ENCODE data around the gene NEXN. TPM values are rescaled to one million over a fixed set of nuclear protein-coding genes. Genes with fewer than 3 reads are reported as not detected.

Gene NEXN
- 1 to 10 TPM; 1.8 to 2.5 TPM for total RNA-seq
- 1 to 10 TPM; 4.5 to 5.2 TPM for polyA plus RNA-seq (ENCODE audit: insufficient read length in 2 of 2)
- long read RNA-seq, donor 1, partial matches to known transcripts, result 70 of 83 reads
- long read RNA-seq, donor 1, other reads (novel, unspliced or antisense), result 13 of 83 reads
- long read RNA-seq, donor 2, result 0 reads
- long read RNA-seq, donor 3, result 0 reads
- long read RNA-seq, donor 4, partial matches to known transcripts, result 197 of 240 reads
- long read RNA-seq, donor 4, other reads (novel, unspliced or antisense), result 41 of 240 reads

DNA sequence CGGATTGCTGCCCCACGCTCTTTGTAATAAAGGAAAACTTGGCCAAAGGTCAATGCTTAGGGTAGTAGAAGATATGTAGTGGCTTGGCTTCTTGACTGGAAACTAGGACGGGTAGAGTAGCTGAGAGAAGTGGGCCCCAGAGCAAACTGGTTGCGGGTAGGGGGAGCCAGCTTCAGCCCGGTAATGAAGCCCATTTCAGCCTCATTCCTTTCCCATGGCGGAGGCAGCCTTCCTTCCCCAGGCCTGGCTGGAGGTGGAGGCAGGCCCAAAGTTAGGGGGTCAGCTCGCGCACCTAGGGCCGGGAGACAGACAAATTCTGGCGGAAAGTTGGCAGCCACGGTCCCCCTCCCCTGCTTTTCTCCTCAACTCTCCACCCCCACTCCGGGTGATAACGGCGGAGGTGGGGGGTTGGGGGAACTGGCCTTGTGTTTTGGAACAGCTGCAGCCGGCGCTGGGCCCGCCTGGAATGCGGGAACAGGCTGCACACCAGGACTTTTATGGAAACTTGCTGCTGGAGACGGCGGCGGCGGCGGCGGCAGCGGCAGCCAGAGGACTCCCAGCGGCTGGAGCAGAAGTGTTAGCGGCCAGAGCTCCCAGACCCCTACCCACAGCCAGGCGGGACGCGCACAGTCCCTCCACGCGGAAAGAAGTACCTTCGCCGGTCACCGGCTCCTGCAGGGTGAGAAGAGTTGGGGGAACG, at the start of gene NEXN:
Gene NEXN, plus strand, starts transcription at position 544 of the 700 bp plus-strand sequence. CDS start 27,483 bp downstream, outside the sequence.
- no peaks in the 10 kb centered on the region for H3K9me3 ChIP-seq (ENCODE audit: control insufficient read depth, insufficient read depth, low read length)
- DNase-seq (ENCODE audit: low read depth in 4 of 6, low spot score in 6 of 6), result peak; percentile 26 to 76 (median 38)
- H3K4me1 ChIP-seq (ENCODE audit: control insufficient read depth, insufficient read depth, low read length), result peaks cover 9% of the 10 kb centered on the region
- WGBS (ENCODE audit: insufficient coverage), result 1% methylated on average over 27 of the region's 36 CpGs
- H3K27ac ChIP-seq (ENCODE audit: low read depth, low read length), result peak within 1 kb of the TSS; percentile 90
- H3K36me3 ChIP-seq (ENCODE audit: control insufficient read depth, insufficient read depth, low read length), result no peaks in the 10 kb centered on the region
- H3K4me3 ChIP-seq (ENCODE audit: low read depth, low read length), result peak within 1 kb of the TSS; percentile 72
- no peaks in the 10 kb centered on the region for H3K27me3 ChIP-seq (ENCODE audit: control insufficient read depth, insufficient read depth, low read length)

DNA sequence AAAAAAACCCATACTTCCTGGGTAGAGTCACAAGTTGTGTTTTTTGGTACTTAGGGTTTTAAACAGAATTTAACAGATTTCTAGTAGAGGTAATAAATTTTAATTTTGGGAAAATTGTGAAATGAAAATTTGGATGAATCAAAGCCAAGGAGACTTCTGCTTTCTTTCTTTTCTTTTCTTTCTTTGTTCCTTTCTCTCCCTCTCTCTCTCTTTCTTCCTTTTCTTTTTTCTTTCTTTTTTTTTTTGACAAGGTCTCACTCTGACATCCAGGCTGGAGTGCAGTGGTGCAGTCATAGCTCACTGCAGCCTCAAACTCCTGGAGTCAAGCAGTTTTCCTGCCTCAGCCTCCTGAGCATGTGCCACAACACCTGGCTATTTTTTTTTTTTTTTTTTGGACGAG, 46.9 kb upstream of the NEXN start:
- no peaks in the 10 kb centered on the region for H3K9me3 ChIP-seq (ENCODE audit: control insufficient read depth, insufficient read depth, low read length)
- no peak overlapping the region for H3K4me3 ChIP-seq (ENCODE audit: low read depth, low read length)
- H3K27ac ChIP-seq (ENCODE audit: low read depth, low read length), result no peak overlapping the region
- peaks cover 8% of the 10 kb centered on the region for H3K36me3 ChIP-seq (ENCODE audit: control insufficient read depth, insufficient read depth, low read length)
- no peaks in the 10 kb centered on the region for H3K27me3 ChIP-seq (ENCODE audit: control insufficient read depth, insufficient read depth, low read length)
- no CpG with 5 or more reads among the region's 1 CpG for WGBS (ENCODE audit: insufficient coverage)
- no peaks in the 10 kb centered on the region for H3K4me1 ChIP-seq (ENCODE audit: control insufficient read depth, insufficient read depth, low read length)
- no peak for DNase-seq (ENCODE audit: low read depth in 4 of 6, low spot score in 6 of 6)

DNA sequence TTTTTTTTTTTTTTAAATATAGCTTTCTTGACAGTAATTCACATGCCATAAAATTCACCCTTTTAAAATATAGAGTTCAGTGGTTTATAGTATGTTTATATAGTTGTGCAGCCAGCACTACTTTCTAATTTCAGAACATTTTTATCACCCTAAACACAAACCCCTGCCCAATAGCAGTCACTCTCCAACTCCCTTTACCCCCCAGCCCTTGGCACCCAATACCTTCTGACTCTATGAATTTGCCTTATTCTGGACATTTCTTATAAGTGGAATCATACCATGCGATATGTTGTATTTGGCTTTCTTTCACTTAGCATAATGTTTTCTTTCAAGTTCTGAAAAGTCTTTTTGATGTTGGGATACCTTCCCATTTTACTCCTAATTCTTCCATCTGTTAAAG, 42.5 kb upstream of the NEXN start:
- WGBS (ENCODE audit: insufficient coverage), result no CpG with 5 or more reads among the region's 1 CpG
- Histone ChIP-seq H3K9me3 (ENCODE audit: control insufficient read depth, insufficient read depth, low read length) (no peaks in the 10 kb centered on the region), H3K4me3 (ENCODE audit: low read depth, low read length) (no peak overlapping the region), H3K36me3 (ENCODE audit: control insufficient read depth, insufficient read depth, low read length) (no peaks in the 10 kb centered on the region), H3K27me3 (ENCODE audit: control insufficient read depth, insufficient read depth, low read length) (no peaks in the 10 kb centered on the region), H3K4me1 (ENCODE audit: control insufficient read depth, insufficient read depth, low read length) (no peaks in the 10 kb centered on the region), H3K27ac (ENCODE audit: low read depth, low read length) (no peak overlapping the region)
- no peak for DNase-seq (ENCODE audit: low read depth in 4 of 6, low spot score in 6 of 6)

DNA sequence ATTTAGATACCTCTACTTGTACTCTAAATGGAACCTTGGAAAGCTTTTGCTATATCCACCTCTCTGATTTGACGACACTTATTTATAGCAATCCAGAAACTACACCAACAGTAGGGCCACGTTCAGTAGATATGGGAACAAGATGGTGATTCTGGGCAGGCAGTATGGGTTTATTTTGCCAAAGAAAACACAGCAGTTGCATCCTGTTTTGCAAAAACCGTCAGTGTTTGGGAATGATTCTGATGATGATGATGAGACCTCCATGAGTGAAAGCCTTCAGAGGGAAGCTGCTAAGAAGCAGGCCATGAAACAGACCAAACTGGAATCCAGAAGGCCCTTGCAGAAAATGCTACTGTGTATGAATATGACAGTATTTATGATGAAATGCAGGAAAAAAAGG, 41.5 kb upstream of the NEXN start:
- H3K4me1 ChIP-seq (ENCODE audit: control insufficient read depth, insufficient read depth, low read length), result no peaks in the 10 kb centered on the region
- no peaks in the 10 kb centered on the region for H3K9me3 ChIP-seq (ENCODE audit: control insufficient read depth, insufficient read depth, low read length)
- 43% methylated on average over 1 of the region's 3 CpGs for WGBS (ENCODE audit: insufficient coverage)
- DNase-seq (ENCODE audit: low read depth in 4 of 6, low spot score in 6 of 6), result no peak
- no peak overlapping the region for H3K4me3 ChIP-seq (ENCODE audit: low read depth, low read length)
- no peak overlapping the region for H3K27ac ChIP-seq (ENCODE audit: low read depth, low read length)
- no peaks in the 10 kb centered on the region for H3K27me3 ChIP-seq (ENCODE audit: control insufficient read depth, insufficient read depth, low read length)
- no peaks in the 10 kb centered on the region for H3K36me3 ChIP-seq (ENCODE audit: control insufficient read depth, insufficient read depth, low read length)

DNA sequence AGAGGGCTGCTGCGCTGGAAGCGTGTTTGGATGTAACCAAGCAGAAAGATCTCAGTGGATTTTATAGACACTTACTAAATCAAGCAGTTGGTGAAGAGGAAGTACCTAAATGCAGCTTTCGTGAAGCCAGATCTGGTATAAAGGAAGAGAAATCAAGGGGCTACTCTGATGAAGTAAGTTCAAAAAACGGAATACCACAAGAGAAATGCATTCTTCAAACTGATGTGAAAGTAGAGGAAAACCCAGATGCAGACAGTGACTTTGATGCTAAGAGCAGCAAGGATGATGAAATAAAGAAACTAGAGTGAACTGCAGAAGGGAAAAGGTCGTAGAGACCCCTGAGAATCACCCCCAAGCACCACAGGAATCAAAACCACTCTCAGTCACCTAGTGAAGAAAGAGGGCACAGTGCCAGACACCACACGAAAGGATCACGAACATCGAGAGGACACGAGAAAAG, 40.8 kb upstream of the NEXN start:
- Histone ChIP-seq H3K4me3 (ENCODE audit: low read depth, low read length) (no peak overlapping the region), H3K27me3 (ENCODE audit: control insufficient read depth, insufficient read depth, low read length) (no peaks in the 10 kb centered on the region), H3K4me1 (ENCODE audit: control insufficient read depth, insufficient read depth, low read length) (no peaks in the 10 kb centered on the region), H3K9me3 (ENCODE audit: control insufficient read depth, insufficient read depth, low read length) (no peaks in the 10 kb centered on the region), H3K27ac (ENCODE audit: low read depth, low read length) (no peak overlapping the region), H3K36me3 (ENCODE audit: control insufficient read depth, insufficient read depth, low read length) (no peaks in the 10 kb centered on the region)
- 95% methylated on average over 5 of the region's 9 CpGs for WGBS (ENCODE audit: insufficient coverage)
- no peak for DNase-seq (ENCODE audit: low read depth in 4 of 6, low spot score in 6 of 6)

DNA sequence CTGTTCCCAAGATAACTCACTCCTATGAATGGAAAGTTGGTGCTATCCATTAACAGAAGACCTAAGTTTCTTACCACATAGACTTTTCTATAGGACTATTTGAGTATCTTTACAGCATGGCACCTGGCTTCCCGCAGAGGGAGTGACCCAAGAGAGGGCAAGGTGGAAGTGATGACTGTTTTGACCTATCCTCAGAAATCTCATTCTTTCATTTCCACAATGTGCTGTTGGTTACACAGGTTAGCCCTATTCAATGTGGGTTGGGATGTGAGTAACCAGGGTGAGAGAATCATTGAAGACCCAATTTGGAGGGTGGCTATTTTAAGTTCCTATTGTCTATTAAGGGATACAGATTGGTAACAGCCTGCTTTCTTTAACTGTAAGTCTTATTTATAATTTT, 38.3 kb upstream of the NEXN start:
- WGBS (ENCODE audit: insufficient coverage), result no CpG with 5 or more reads among the region's 1 CpG
- H3K27me3 ChIP-seq (ENCODE audit: control insufficient read depth, insufficient read depth, low read length), result no peaks in the 10 kb centered on the region

DNA sequence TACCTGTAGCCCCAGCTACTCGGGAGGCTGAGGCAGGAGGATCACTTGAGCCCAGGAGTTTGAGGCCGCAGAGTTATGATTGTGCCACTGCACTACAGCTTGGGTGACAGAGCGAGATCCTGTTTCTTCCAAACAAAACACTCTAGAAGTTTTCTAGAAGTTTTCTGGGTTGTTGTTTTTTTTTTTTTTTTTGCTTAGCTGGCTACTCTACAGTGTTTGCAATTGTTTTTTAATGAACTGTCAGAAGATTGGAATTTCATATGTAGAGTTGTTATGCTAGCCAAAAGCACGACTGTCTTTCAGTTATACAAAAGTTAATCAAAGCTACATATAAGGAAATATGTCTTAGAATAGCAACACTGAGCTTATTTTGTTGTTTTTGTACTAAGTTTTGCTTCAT, 30.9 kb upstream of the NEXN start:
- Histone ChIP-seq H3K27me3 (ENCODE audit: control insufficient read depth, insufficient read depth, low read length) (no peaks in the 10 kb centered on the region), H3K4me3 (ENCODE audit: low read depth, low read length) (no peak overlapping the region), H3K4me1 (ENCODE audit: control insufficient read depth, insufficient read depth, low read length) (no peaks in the 10 kb centered on the region), H3K27ac (ENCODE audit: low read depth, low read length) (no peak overlapping the region), H3K9me3 (ENCODE audit: control insufficient read depth, insufficient read depth, low read length) (peaks cover 6% of the 10 kb centered on the region), H3K36me3 (ENCODE audit: control insufficient read depth, insufficient read depth, low read length) (peaks cover 6% of the 10 kb centered on the region)
- WGBS (ENCODE audit: insufficient coverage), result 100% methylated on average over 1 of the region's 4 CpGs
- no peak for DNase-seq (ENCODE audit: low read depth in 4 of 6, low spot score in 6 of 6)

More for the DNA sequence above, 38.3 kb upstream of the NEXN start:
- no peak overlapping the region for H3K4me3 ChIP-seq (ENCODE audit: low read depth, low read length)
- H3K9me3 ChIP-seq (ENCODE audit: control insufficient read depth, insufficient read depth, low read length), result peaks cover 2% of the 10 kb centered on the region
- no peaks in the 10 kb centered on the region for H3K36me3 ChIP-seq (ENCODE audit: control insufficient read depth, insufficient read depth, low read length)
- no peaks in the 10 kb centered on the region for H3K4me1 ChIP-seq (ENCODE audit: control insufficient read depth, insufficient read depth, low read length)
- DNase-seq (ENCODE audit: low read depth in 4 of 6, low spot score in 6 of 6), result no peak
- H3K27ac ChIP-seq (ENCODE audit: low read depth, low read length), result no peak overlapping the region

DNA sequence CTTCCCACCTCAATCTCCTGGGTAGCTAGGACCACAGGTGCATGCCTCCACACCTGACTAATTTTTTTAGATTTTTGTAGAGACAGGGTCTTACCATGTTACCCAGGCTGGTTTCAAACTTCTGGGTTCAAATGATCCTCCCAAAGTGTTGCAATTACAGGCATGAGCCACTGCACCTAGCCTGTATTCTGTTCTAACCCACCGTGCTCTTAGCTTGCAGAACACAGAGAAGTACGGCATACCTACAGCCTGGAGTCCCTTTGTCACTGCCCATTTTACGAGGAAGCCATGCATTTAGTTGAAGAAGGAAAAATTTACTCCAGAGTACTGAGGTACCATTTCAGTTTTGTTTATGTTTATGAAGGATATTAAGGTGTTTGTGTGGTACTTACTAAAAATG, 29.7 kb upstream of the NEXN start:
- H3K27me3 ChIP-seq (ENCODE audit: control insufficient read depth, insufficient read depth, low read length), result no peaks in the 10 kb centered on the region
- H3K9me3 ChIP-seq (ENCODE audit: control insufficient read depth, insufficient read depth, low read length), result peaks cover 6% of the 10 kb centered on the region
- DNase-seq (ENCODE audit: low read depth in 4 of 6, low spot score in 6 of 6), result no peak
- peaks cover 7% of the 10 kb centered on the region for H3K36me3 ChIP-seq (ENCODE audit: control insufficient read depth, insufficient read depth, low read length)
- H3K4me3 ChIP-seq (ENCODE audit: low read depth, low read length), result no peak overlapping the region
- H3K4me1 ChIP-seq (ENCODE audit: control insufficient read depth, insufficient read depth, low read length), result no peaks in the 10 kb centered on the region
- 97% methylated on average over 3 of the region's 3 CpGs for WGBS (ENCODE audit: insufficient coverage)
- no peak overlapping the region for H3K27ac ChIP-seq (ENCODE audit: low read depth, low read length)

DNA sequence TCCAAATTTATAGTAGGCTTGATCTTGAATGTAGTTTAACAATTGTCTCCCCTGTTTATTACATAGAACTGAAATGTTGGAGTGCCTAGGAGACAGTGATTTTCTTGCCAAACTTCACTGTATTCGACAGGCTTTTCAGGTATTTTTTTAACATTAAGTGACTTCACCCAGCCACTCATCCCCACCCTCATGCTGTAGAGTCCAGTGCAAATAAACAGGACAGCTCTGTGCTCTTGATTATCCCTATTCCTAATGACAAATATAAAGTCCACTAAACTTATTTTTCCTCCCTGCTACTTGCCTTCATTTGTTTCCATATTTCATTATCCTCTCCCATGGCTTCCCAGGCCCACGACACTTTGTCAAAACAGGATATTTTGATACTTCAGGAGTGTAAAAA, 29.2 kb upstream of the NEXN start:
- 50% methylated on average over 1 of the region's 2 CpGs for WGBS (ENCODE audit: insufficient coverage)
- Histone ChIP-seq H3K36me3 (ENCODE audit: control insufficient read depth, insufficient read depth, low read length) (peaks cover 11% of the 10 kb centered on the region), H3K4me3 (ENCODE audit: low read depth, low read length) (no peak overlapping the region), H3K27ac (ENCODE audit: low read depth, low read length) (no peak overlapping the region), H3K27me3 (ENCODE audit: control insufficient read depth, insufficient read depth, low read length) (no peaks in the 10 kb centered on the region), H3K4me1 (ENCODE audit: control insufficient read depth, insufficient read depth, low read length) (no peaks in the 10 kb centered on the region), H3K9me3 (ENCODE audit: control insufficient read depth, insufficient read depth, low read length) (peaks cover 6% of the 10 kb centered on the region)
- no peak for DNase-seq (ENCODE audit: low read depth in 4 of 6, low spot score in 6 of 6)

DNA sequence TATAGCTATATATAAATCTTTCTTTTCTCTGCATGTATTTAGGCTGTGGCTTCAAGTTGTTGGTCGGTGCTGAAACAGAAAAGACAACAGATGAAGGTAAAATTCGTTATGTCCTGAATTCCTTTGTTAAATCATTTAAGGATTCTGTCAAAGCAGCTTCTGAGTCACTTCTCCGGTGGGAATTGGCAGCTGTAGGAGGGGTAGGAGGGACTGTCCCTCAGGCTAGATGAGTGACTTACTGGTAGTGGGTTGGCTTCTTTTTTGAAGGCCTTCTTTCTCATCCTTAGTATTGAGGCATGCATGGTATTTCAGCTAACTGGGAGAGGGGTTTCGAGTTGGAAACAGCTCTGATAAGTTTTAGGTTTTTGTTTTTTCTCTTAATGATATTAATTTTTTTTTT, 22.1 kb upstream of the NEXN start:
- no peaks in the 10 kb centered on the region for H3K27me3 ChIP-seq (ENCODE audit: control insufficient read depth, insufficient read depth, low read length)
- peaks cover 19% of the 10 kb centered on the region for H3K36me3 ChIP-seq (ENCODE audit: control insufficient read depth, insufficient read depth, low read length)
- 79% methylated on average over 3 of the region's 4 CpGs for WGBS (ENCODE audit: insufficient coverage)

More for the DNA sequence above, 22.1 kb upstream of the NEXN start:
- Histone ChIP-seq H3K4me3 (ENCODE audit: low read depth, low read length) (no peak overlapping the region), H3K9me3 (ENCODE audit: control insufficient read depth, insufficient read depth, low read length) (no peaks in the 10 kb centered on the region), H3K27ac (ENCODE audit: low read depth, low read length) (no peak overlapping the region), H3K4me1 (ENCODE audit: control insufficient read depth, insufficient read depth, low read length) (no peaks in the 10 kb centered on the region)
- no peak for DNase-seq (ENCODE audit: low read depth in 4 of 6, low spot score in 6 of 6)
